Fibroblast of lung (primary cell): ENCODE results near the gene LINC01488. TPM values are rescaled to one million over a fixed set of nuclear protein-coding genes. Genes with fewer than 3 reads are reported as not detected.

Source experiments
- DNase-seq, 2 donors: peaks; one replicate each; pipeline versions ENCODE4 v3.0.0 to v3.0.0-alpha.2; 2010; ENCODE audit warnings: low read depth in 2 of 2
- H2AFZ ChIP-seq: 2 replicates; pipeline ENCODE4 v1.5.1; 2012; ENCODE audit warnings: low read length, control low read depth, inconsistent platforms
- H3K27ac ChIP-seq: 2 replicates; pipeline ENCODE4 v1.5.1; 2011; ENCODE audit warnings: low read length, control low read depth; ENCODE audit not compliant: insufficient read depth
- H3K27me3 ChIP-seq: 2 replicates; pipeline ENCODE4 v1.5.1; 2011; ENCODE audit warnings: mild to moderate bottlenecking, low read length; ENCODE audit not compliant: control insufficient read depth, insufficient read depth
- H3K36me3 ChIP-seq: 2 replicates; pipeline ENCODE4 v1.5.1; 2011; ENCODE audit warnings: low read length; ENCODE audit not compliant: control insufficient read depth, insufficient read depth
- H3K4me1 ChIP-seq: 2 replicates; pipeline ENCODE4 v1.5.1; 2011; ENCODE audit warnings: low read length; ENCODE audit not compliant: control insufficient read depth, insufficient read depth; ENCODE audit errors: extremely low read depth
- H3K4me2 ChIP-seq: 2 replicates; pipeline ENCODE4 v1.5.1; 2011; ENCODE audit warnings: low read length, control low read depth; ENCODE audit not compliant: insufficient read depth; ENCODE audit errors: extremely low read depth
- H3K4me3 ChIP-seq, 4 experiments: fragments of 200-600 bp in 1 of 4; sonication (generic) in 1 of 4; replicated peaks in 1 of 4; 2 replicates each; pipeline ENCODE4 v1.5.1; 2011 to 2016; ENCODE audit warnings: low read length in 4 of 4, low read depth in 3 of 4, mild to moderate bottlenecking in 3 of 4, control low read depth in 2 of 4, inconsistent platforms in 1 of 4, mixed read lengths in 1 of 4; ENCODE audit not compliant: insufficient read depth in 1 of 4; ENCODE audit errors: control extremely low read depth in 1 of 4
- H3K79me2 ChIP-seq: 2 replicates; pipeline ENCODE4 v1.5.1; 2012; ENCODE audit warnings: mild to moderate bottlenecking, low read length, inconsistent platforms; ENCODE audit not compliant: control insufficient read depth, insufficient read depth
- H3K9ac ChIP-seq: 2 replicates; pipeline ENCODE4 v1.5.1; 2011; ENCODE audit warnings: mild to moderate bottlenecking, low read length, control low read depth; ENCODE audit not compliant: insufficient read depth
- H3K9me3 ChIP-seq: 2 replicates; pipeline ENCODE4 v1.5.1; 2012; ENCODE audit warnings: low read depth, low read length; ENCODE audit not compliant: control insufficient read depth, insufficient read depth
- H4K20me1 ChIP-seq: 2 replicates; pipeline ENCODE4 v1.5.1; 2011; ENCODE audit warnings: low read length; ENCODE audit not compliant: control insufficient read depth, insufficient read depth; ENCODE audit errors: extremely low read depth
- CTCF ChIP-seq, 2 donors: IDR thresholded peaks in 1 of 2; conservative IDR thresholded peaks in 1 of 2; 1 replicate in 1 of 2; 2 replicates in 1 of 2; pipeline ENCODE4 v1.5.1; 2011 to 2012; ENCODE audit warnings: low read length in 2 of 2, control low read depth in 1 of 2, inconsistent platforms in 1 of 2, low read depth in 1 of 2, mild to moderate bottlenecking in 1 of 2
- EZH2 ChIP-seq: IDR thresholded peaks from 2 replicates; pipeline ENCODE4 v1.5.1; 2012; ENCODE audit warnings: low read length, control low read depth, mild to moderate bottlenecking; ENCODE audit errors: missing control alignments
- polyA plus RNA-seq, 2 donors: library from polyadenylated mRNA; depleted of rRNA in 1 of 2; stranded (reverse) in 1 of 2; unstranded in 1 of 2; fragments of >200 nt; gene quantifications; 2 replicates each; pipeline ENCODE4 v1.2.1, GENCODE V29; 2011 to 2012; ENCODE audit warnings: missing spikeins in 1 of 2
- total RNA-seq: library from RNA; depleted of rRNA; stranded (reverse); fragments of >200 nt; gene quantifications from 2 replicates; pipeline ENCODE4 v1.2.1, GENCODE V29; 2014

LINC01488 gene
- total and polyA plus RNA-seq, 2 donors (not counting 1 experiment from before 2014, with no cell fraction given) = not detected

- Histone ChIP-seq H3K4me1 (no peaks in the 10 kb centered on the region), H3K4me2 (no peak overlapping the region), H3K79me2 (no peaks in the 10 kb centered on the region), H3K27ac (no peak overlapping the region), H3K27me3 (no peaks in the 10 kb centered on the region), H2AFZ (no peak overlapping the region), H3K9me3 (no peaks in the 10 kb centered on the region), H3K36me3 (no peaks in the 10 kb centered on the region), H3K4me3 (no peak overlapping the region), H3K9ac (no peak overlapping the region), H4K20me1 (no peaks in the 10 kb centered on the region)
- TF ChIP-seq EZH2 = no peak
- TF ChIP-seq CTCF (conservative IDR thresholded peaks at IDR 0.05 in 1 of 2, IDR thresholded peaks at IDR 0.05 in 1 of 2; ENCODE audit: low read depth in 1 of 2, low read length in 2 of 2) = no peak
- no peak for DNase-seq
These were observed 52.7 kb downstream of the LINC01488 start for GRCh38 chr11:69534166-69534530.

GRCh38 chr11:69535908-69536307 is 54.4 kb downstream of the LINC01488 start:
- Histone ChIP-seq H4K20me1 (no peaks in the 10 kb centered on the region), H3K4me1 (no peaks in the 10 kb centered on the region), H3K27me3 (no peaks in the 10 kb centered on the region), H3K9me3 (no peaks in the 10 kb centered on the region), H3K27ac (no peak overlapping the region), H3K4me2 (no peak overlapping the region), H2AFZ (no peak overlapping the region), H3K9ac (no peak overlapping the region), H3K4me3 (no peak overlapping the region), H3K79me2 (no peaks in the 10 kb centered on the region), H3K36me3 (no peaks in the 10 kb centered on the region)
- no peak for DNase-seq
- no peak for TF ChIP-seq EZH2
- TF ChIP-seq CTCF (conservative IDR thresholded peaks at IDR 0.05 in 1 of 2, IDR thresholded peaks at IDR 0.05 in 1 of 2; ENCODE audit: low read depth in 1 of 2, low read length in 2 of 2) = no peak

- H3K4me2 ChIP-seq = no peak overlapping the region
- no peaks in the 10 kb centered on the region for H3K36me3 ChIP-seq
- H3K4me1 ChIP-seq = no peaks in the 10 kb centered on the region
- H3K79me2 ChIP-seq = no peaks in the 10 kb centered on the region
- TF ChIP-seq CTCF (conservative IDR thresholded peaks at IDR 0.05 in 1 of 2, IDR thresholded peaks at IDR 0.05 in 1 of 2; ENCODE audit: low read depth in 1 of 2, low read length in 2 of 2) (no peak), EZH2 (no peak)
- DNase-seq = no peak
- no peak overlapping the region for H2AFZ ChIP-seq
- H3K27ac ChIP-seq = no peak overlapping the region
- H4K20me1 ChIP-seq = no peaks in the 10 kb centered on the region
- H3K27me3 ChIP-seq = no peaks in the 10 kb centered on the region
- H3K9ac ChIP-seq = no peak overlapping the region
- H3K4me3 ChIP-seq = no peak overlapping the region
- no peaks in the 10 kb centered on the region for H3K9me3 ChIP-seq
These were observed 54.9 kb downstream of the LINC01488 start for GRCh38 chr11:69536406-69536805.
